Epithelial cell of prostate (primary cell): ENCODE results near the gene TMEM50A.
"Not testable (repeated sequence)": the region's sequence is repeated elsewhere in the genome, so short reads cannot be mapped to it uniquely, and the experiment has no call there.

ENCODE experiments used
- DNase-seq: peaks from one replicate; pipeline ENCODE4 v3.0.0-alpha.2; 2011; ENCODE audit warnings: low read depth, low spot score
- H3K27ac ChIP-seq: fragments of 450-650 bp; 2 replicates; pipeline ENCODE4 v1.5.1; 2017; ENCODE audit warnings: mild to moderate bottlenecking

Gene TMEM50A

GRCh38 chr1:25378367-25378766, 40.2 kb downstream of the TMEM50A start:
- not testable (repeated sequence) for H3K27ac ChIP-seq, DNase-seq

GRCh38 chr1:25382543-25382942, 44.4 kb downstream of the TMEM50A start:
- H3K27ac ChIP-seq, DNase-seq: not testable (repeated sequence)

GRCh38 chr1:25383090-25383489, 45.0 kb downstream of the TMEM50A start:
- not testable (repeated sequence) for H3K27ac ChIP-seq, DNase-seq

GRCh38 chr1:25383875-25384274, 45.7 kb downstream of the TMEM50A start:
- not testable (repeated sequence) for H3K27ac ChIP-seq, DNase-seq

GRCh38 chr1:25387096-25387495, 49.0 kb downstream of the TMEM50A start:
- not testable (repeated sequence) for DNase-seq

GRCh38 chr1:25388691-25389090, 50.6 kb downstream of the TMEM50A start:
- DNase-seq, H3K27ac ChIP-seq: not testable (repeated sequence)

More at GRCh38 chr1:25387096-25387495, 49.0 kb downstream of the TMEM50A start:
- H3K27ac ChIP-seq = not testable (repeated sequence)

- H3K27ac ChIP-seq, DNase-seq: not testable (repeated sequence)
Observed at GRCh38 chr1:25389721-25390120, 51.6 kb downstream of the TMEM50A start.

- DNase-seq = no peak
- H3K27ac ChIP-seq = no peak overlapping the region
Observed at GRCh38 chr1:25392841-25393240, 54.7 kb downstream of the TMEM50A start.

GRCh38 chr1:25397549-25397948, 59.4 kb downstream of the TMEM50A start:
- not testable (repeated sequence) for DNase-seq, H3K27ac ChIP-seq

GRCh38 chr1:25398079-25398478, 59.9 kb downstream of the TMEM50A start:
- H3K27ac ChIP-seq, DNase-seq: not testable (repeated sequence)

GRCh38 chr1:25402947-25403803, 65.0 kb downstream of the TMEM50A start:
- not testable (repeated sequence) for H3K27ac ChIP-seq, DNase-seq

- not testable (repeated sequence) for H3K27ac ChIP-seq, DNase-seq
Observed at GRCh38 chr1:25405731-25406305, 67.7 kb downstream of the TMEM50A start.

- H3K27ac ChIP-seq, DNase-seq: not testable (repeated sequence)
Observed at GRCh38 chr1:25409641-25410427, 71.7 kb downstream of the TMEM50A start.
